Peyer's patch (tissue), 4 donors: ENCODE measurements around the gene CDC42EP2. TPM values are rescaled to one million over a fixed set of nuclear protein-coding genes. Genes with fewer than 3 reads are reported as not detected.

Experiments used
- DNase-seq, 3 donors: peaks; one replicate each; pipeline ENCODE4 v3.0.0-alpha.2; 2017 to 2019
- H3K27ac ChIP-seq, 4 donors: fragments of 200-600 bp; sonication (generic); one replicate each; pipeline ENCODE4 v1.5.1; 2016 to 2019
- H3K27me3 ChIP-seq, 2 donors: fragments of 200-600 bp; sonication (generic); one replicate each; pipeline ENCODE4 v1.5.1; 2019
- H3K36me3 ChIP-seq, 3 donors: fragments of 200-600 bp; sonication (generic); one replicate each; pipeline ENCODE4 v1.5.1; 2016 to 2019
- H3K4me1 ChIP-seq, 4 donors: fragments of 200-600 bp; sonication (generic); one replicate each; pipeline ENCODE4 v1.5.1; 2016 to 2019
- H3K4me3 ChIP-seq, 4 donors: fragments of 200-600 bp; sonication (generic); 1 replicate in 3 of 4; 2 replicates in 1 of 4; pipeline ENCODE4 v1.5.1; 2016 to 2019; ENCODE audit warnings: mild to moderate bottlenecking in 1 of 4
- H3K9me3 ChIP-seq, 4 donors: fragments of 200-600 bp; sonication (generic); one replicate each; pipeline ENCODE4 v1.5.1; 2016 to 2019; ENCODE audit warnings: mild to moderate bottlenecking in 1 of 4
- CTCF ChIP-seq, 6 experiments: fragments of 450-650 bp in 4 of 6; fragments of 200-600 bp in 2 of 6; sonication (generic) in 1 of 6; IDR thresholded peaks; one replicate each; pipeline ENCODE4 v1.5.1; 2017 to 2019; ENCODE audit warnings: antibody characterized with exemption in 6 of 6, mild to moderate bottlenecking in 3 of 6, moderate library complexity in 1 of 6
- POLR2A ChIP-seq, 2 donors: fragments of 450-650 bp; IDR thresholded peaks; one replicate each; pipeline ENCODE4 v1.5.1; 2017; ENCODE audit warnings: antibody characterized with exemption in 2 of 2, mild to moderate bottlenecking in 2 of 2, moderate library complexity in 2 of 2
- total RNA-seq, 4 donors: library from RNA; depleted of rRNA; stranded (reverse); fragments of >200 nt; gene quantifications; one replicate each; pipeline ENCODE4 v1.1.0, GENCODE V29; 2016

CDC42EP2 gene
- total RNA-seq, 4 donors from 2014 or later: 13.2 to 26.9 (median 24.7) TPM

GRCh38 chr11:65352783-65353182 is 38.1 kb downstream of the CDC42EP2 start:
- DNase-seq: no peak
- no peak overlapping the region for H3K4me3 ChIP-seq
- peaks cover 0 to 50% (median 0%) of the 10 kb centered on the region in 3 donors for H3K36me3 ChIP-seq
- no peak overlapping the region for H3K27ac ChIP-seq
- no peaks in the 10 kb centered on the region for H3K9me3 ChIP-seq
- TF ChIP-seq CTCF (IDR thresholded peaks at IDR 0.05) (peak in 4 of 6 experiments; percentile 22 to 33 (median 30)), POLR2A (IDR thresholded peaks at IDR 0.05) (no peak)
- peaks cover 0 to 32% (median 7%) of the 10 kb centered on the region in 4 donors for H3K4me1 ChIP-seq
- H3K27me3 ChIP-seq: no peaks in the 10 kb centered on the region

DNA sequence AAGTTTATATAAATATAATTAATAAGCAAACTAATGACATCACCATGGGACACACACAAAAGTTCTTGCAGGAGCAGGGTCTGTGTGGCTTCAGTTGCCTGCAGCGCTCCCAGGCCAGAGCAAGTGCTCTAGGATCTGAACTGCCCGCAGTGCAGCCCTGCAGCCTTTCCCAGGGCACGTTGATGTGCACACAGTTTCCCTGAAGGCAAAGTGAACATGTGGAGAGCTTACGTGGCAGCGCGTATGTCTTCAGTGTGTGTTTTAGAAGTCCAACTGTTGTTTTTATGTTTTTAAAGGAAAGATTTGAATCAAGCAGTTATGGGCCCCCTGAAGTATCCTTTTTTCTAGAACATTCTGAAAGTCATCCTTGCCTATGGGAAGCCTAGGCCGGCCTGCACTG is 38.7 kb downstream of the CDC42EP2 start:
- TF ChIP-seq POLR2A (IDR thresholded peaks at IDR 0.05) (no peak), CTCF (IDR thresholded peaks at IDR 0.05) (no peak)
- Histone ChIP-seq H3K27me3 (no peaks in the 10 kb centered on the region), H3K4me1 (peaks cover 0 to 34% (median 7%) of the 10 kb centered on the region in 4 donors), H3K4me3 (no peak overlapping the region), H3K27ac (no peak overlapping the region), H3K36me3 (peaks cover 0 to 44% (median 0%) of the 10 kb centered on the region in 3 donors), H3K9me3 (no peaks in the 10 kb centered on the region)
- DNase-seq: no peak

DNA sequence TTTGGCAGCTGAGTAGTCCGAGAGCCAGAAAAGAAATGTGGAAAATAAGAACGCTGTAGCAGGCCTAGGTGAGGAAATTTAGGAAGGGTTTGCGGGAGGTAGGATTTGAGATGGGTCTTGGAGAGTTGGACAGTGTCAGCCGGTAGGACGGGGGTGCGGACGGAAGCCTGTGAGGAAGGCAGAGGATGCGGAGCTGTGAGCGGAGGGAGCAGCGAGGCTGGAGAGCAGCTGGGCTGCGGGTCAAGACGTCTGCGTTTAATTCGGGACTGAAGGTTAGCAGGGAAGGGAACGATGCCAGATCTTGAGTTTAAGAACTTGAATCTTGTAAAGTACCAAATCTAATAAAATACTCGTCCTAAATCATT is 39.2 kb downstream of the CDC42EP2 start:
- H3K4me3 ChIP-seq: peak overlapping the region; percentile 82 to 97 (median 87)
- TF ChIP-seq CTCF (IDR thresholded peaks at IDR 0.05) (no peak), POLR2A (IDR thresholded peaks at IDR 0.05) (no peak)
- peak in 1 of 3 donors; percentile 58 for DNase-seq

GRCh38 chr11:65354265-65355012 is 39.8 kb downstream of the CDC42EP2 start, which contains the start of gene TIGD3:
TSS of gene TIGD3 (plus strand) at chr11:65354751. CDS start at chr11:65355809, 1,058 bp downstream.
- Histone ChIP-seq H3K4me3 (peak within 1 kb of the TSS; percentile 82 to 97 (median 87)), H3K27me3 (no peaks in the 10 kb centered on the region), H3K9me3 (no peaks in the 10 kb centered on the region), H3K36me3 (peaks cover 0 to 34% (median 0%) of the 10 kb centered on the region in 3 donors), H3K27ac (peak within 1 kb of the TSS; percentile 81 to 92 (median 88)), H3K4me1 (peaks cover 0 to 41% (median 7%) of the 10 kb centered on the region in 4 donors)
- TF ChIP-seq POLR2A (IDR thresholded peaks at IDR 0.05) (peak; percentile 64 to 96), CTCF (IDR thresholded peaks at IDR 0.05) (peak in 1 of 6 experiments; percentile 7)
- DNase-seq: peak; percentile 98 to 99 (median 98)

More for the DNA sequence above, 39.2 kb downstream of the CDC42EP2 start:
- Histone ChIP-seq H3K36me3 (peaks cover 0 to 39% (median 0%) of the 10 kb centered on the region in 3 donors), H3K27me3 (no peaks in the 10 kb centered on the region), H3K4me1 (peaks cover 0 to 40% (median 7%) of the 10 kb centered on the region in 4 donors), H3K27ac (peak overlapping the region; percentile 81 to 92 (median 88)), H3K9me3 (no peaks in the 10 kb centered on the region)

- Histone ChIP-seq H3K36me3 (peaks cover 0 to 26% (median 0%) of the 10 kb centered on the region in 3 donors), H3K27me3 (no peaks in the 10 kb centered on the region), H3K27ac (peak overlapping the region; percentile 81 to 92 (median 88)), H3K9me3 (no peaks in the 10 kb centered on the region), H3K4me1 (peaks cover 0 to 41% (median 7%) of the 10 kb centered on the region in 4 donors), H3K4me3 (peak overlapping the region; percentile 82 to 97 (median 87))
- DNase-seq: peak; percentile 73 to 82 (median 79)
- TF ChIP-seq CTCF (IDR thresholded peaks at IDR 0.05) (no peak), POLR2A (IDR thresholded peaks at IDR 0.05) (no peak)
Measured at GRCh38 chr11:65355013-65355775, 40.5 kb downstream of the CDC42EP2 start.
